Trophoblast cell (in vitro differentiated cells and primary cell): ENCODE measurements around the gene MYO5B.

Experiments used
- DNase-seq, 2 donors: peaks; one replicate each; pipeline ENCODE4 v3.0.0-alpha.2; 2016
- H2AFZ ChIP-seq: 2 replicates; pipeline ENCODE4 v1.6.1; 2013; ENCODE audit warnings: low read length, moderate library complexity, mild to moderate bottlenecking; ENCODE audit not compliant: insufficient read depth, poor library complexity
- H2AK5ac ChIP-seq: 2 replicates; pipeline ENCODE4 v1.6.1; 2013; ENCODE audit warnings: mild to moderate bottlenecking, low read length
- H2BK120ac ChIP-seq: 2 replicates; pipeline ENCODE4 v1.6.1; 2013; ENCODE audit warnings: low read length, mild to moderate bottlenecking, moderate library complexity; ENCODE audit not compliant: insufficient read depth, poor library complexity
- H2BK12ac ChIP-seq: 2 replicates; pipeline ENCODE4 v1.6.1; 2013; ENCODE audit warnings: mild to moderate bottlenecking, low read length, moderate library complexity
- H2BK5ac ChIP-seq: 2 replicates; pipeline ENCODE4 v1.6.1; 2013; ENCODE audit warnings: low read length, low read depth, moderate library complexity, mild to moderate bottlenecking; ENCODE audit not compliant: poor library complexity
- H3K14ac ChIP-seq: 2 replicates; pipeline ENCODE4 v1.6.1; 2013; ENCODE audit warnings: mild to moderate bottlenecking, low read length
- H3K18ac ChIP-seq: 2 replicates; pipeline ENCODE4 v1.6.1; 2013; ENCODE audit warnings: mild to moderate bottlenecking, low read length
- H3K23ac ChIP-seq: 2 replicates; pipeline ENCODE4 v1.6.1; 2013; ENCODE audit warnings: low read length
- H3K27ac ChIP-seq: 2 replicates; pipeline ENCODE4 v1.5.1; 2013; ENCODE audit warnings: low read depth, mild to moderate bottlenecking, inconsistent platforms, low read length, moderate library complexity
- H3K27me3 ChIP-seq: 2 replicates; pipeline ENCODE4 v1.6.1; 2013; ENCODE audit warnings: inconsistent platforms, mild to moderate bottlenecking, low read length, moderate library complexity; ENCODE audit not compliant: insufficient read depth
- H3K36me3 ChIP-seq, 2 experiments: 1 replicate in 1 of 2; 2 replicates in 1 of 2; pipeline ENCODE4 v1.6.1; 2013; ENCODE audit warnings: low read length in 2 of 2, mild to moderate bottlenecking in 2 of 2, moderate library complexity in 1 of 2; ENCODE audit not compliant: insufficient read depth in 2 of 2, control insufficient read depth in 1 of 2
- H3K4ac ChIP-seq: 2 replicates; pipeline ENCODE4 v1.6.1; 2013; ENCODE audit warnings: low read depth, mild to moderate bottlenecking, low read length, moderate library complexity
- H3K4me1 ChIP-seq, 2 experiments: 1 replicate in 1 of 2; 2 replicates in 1 of 2; pipeline ENCODE4 v1.6.1; 2013; ENCODE audit warnings: low read length in 2 of 2, mild to moderate bottlenecking in 2 of 2, moderate library complexity in 1 of 2; ENCODE audit not compliant: insufficient read depth in 2 of 2, control insufficient read depth in 1 of 2
- H3K4me2 ChIP-seq: 2 replicates; pipeline ENCODE4 v1.6.1; 2013; ENCODE audit warnings: inconsistent platforms, mild to moderate bottlenecking, low read length, moderate library complexity
- H3K4me3 ChIP-seq: 2 replicates; pipeline ENCODE4 v1.5.1; 2013; ENCODE audit warnings: mild to moderate bottlenecking, low read depth, low read length, inconsistent platforms
- H3K79me1 ChIP-seq: one replicate; pipeline ENCODE4 v1.6.1; 2013; ENCODE audit warnings: low read length
- H3K79me2 ChIP-seq: 2 replicates; pipeline ENCODE4 v1.6.1; 2013; ENCODE audit warnings: low read length, mild to moderate bottlenecking; ENCODE audit not compliant: control insufficient read depth, insufficient read depth, poor library complexity
- H3K9ac ChIP-seq: 2 replicates; pipeline ENCODE4 v1.6.1; 2013; ENCODE audit warnings: mild to moderate bottlenecking, low read length
- H3K9me3 ChIP-seq: 2 replicates; pipeline ENCODE4 v1.6.1; 2013; ENCODE audit warnings: low read depth, mild to moderate bottlenecking, control low read depth, inconsistent platforms, low read length; ENCODE audit not compliant: insufficient read depth
- H4K12ac ChIP-seq: 2 replicates; pipeline ENCODE4 v1.6.1; 2013; ENCODE audit warnings: low read depth, mild to moderate bottlenecking, low read length, moderate library complexity
- H4K8ac ChIP-seq: 2 replicates; pipeline ENCODE4 v1.6.1; 2013; ENCODE audit warnings: low read depth, mild to moderate bottlenecking, low read length, moderate library complexity
- H4K91ac ChIP-seq: one replicate; pipeline ENCODE4 v1.6.1; 2013; ENCODE audit warnings: low read depth, mild to moderate bottlenecking, low read length, moderate library complexity
- WGBS: extraction: QIAGEN DNeasy Blood & Tissue Kit; methylation state at CpG from one replicate; pipeline ENCODE4 v1.1.7; 2013; ENCODE audit warnings: missing lambda C conversion rate; ENCODE audit not compliant: insufficient read length, insufficient coverage; ENCODE audit errors: extremely low coverage; 5-methylcytosine and 5-hydroxymethylcytosine counted together

The MYO5B gene

DNA sequence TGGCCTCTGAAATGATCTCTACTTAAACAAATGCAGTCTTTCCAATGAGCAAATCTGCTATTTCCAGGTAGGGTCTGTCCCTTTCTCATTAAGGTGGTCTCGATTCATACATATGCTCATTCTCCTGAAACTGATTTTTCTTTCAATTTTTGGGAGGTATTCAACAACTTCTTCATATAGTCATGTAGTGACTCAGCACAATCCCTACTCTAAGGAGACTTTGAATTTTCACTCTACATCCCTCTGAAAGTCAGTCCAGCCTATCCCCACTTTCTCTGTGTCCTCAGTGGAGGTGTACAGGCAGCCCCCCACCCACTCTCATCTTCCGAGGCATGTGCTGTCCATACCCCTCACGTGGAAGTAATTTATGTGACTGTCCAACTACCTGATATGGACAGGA lies 281.7 kb downstream of the MYO5B start:
- Histone ChIP-seq H3K18ac (no peak overlapping the region), H3K4me3 (no peak overlapping the region), H3K4me2 (no peak overlapping the region), H3K9me3 (peaks cover 4% of the 10 kb centered on the region), H3K14ac (no peak overlapping the region), H2BK12ac (no peak overlapping the region), H3K27me3 (no peaks in the 10 kb centered on the region), H2BK120ac (no peak overlapping the region), H3K36me3 (peaks cover 4 to 12% of the 10 kb centered on the region in 2 experiments), H3K79me1 (no peaks in the 10 kb centered on the region), H4K91ac (no peak overlapping the region), H3K4me1 (no peaks in the 10 kb centered on the region), H2AFZ (no peak overlapping the region), H4K12ac (no peak overlapping the region), H3K4ac (no peak overlapping the region), H4K8ac (no peak overlapping the region), H3K23ac (no peak overlapping the region), H3K27ac (no peak overlapping the region), H2BK5ac (no peak overlapping the region), H3K9ac (no peak overlapping the region), H3K79me2 (no peaks in the 10 kb centered on the region), H2AK5ac (no peak overlapping the region)
- no CpG with 5 or more reads among the region's 3 CpGs for WGBS
- no peak for DNase-seq

GRCh38 chr18:49911427-49911826 lies 283.5 kb downstream of the MYO5B start:
- WGBS, result no CpG with 5 or more reads among the region's 4 CpGs
- no peak for DNase-seq
- no peaks in the 10 kb centered on the region for H3K79me1 ChIP-seq
- no peak overlapping the region for H3K23ac ChIP-seq
- H3K27ac ChIP-seq, result no peak overlapping the region
- peaks cover 6% of the 10 kb centered on the region for H3K9me3 ChIP-seq
- no peak overlapping the region for H3K4me3 ChIP-seq
- no peak overlapping the region for H2BK120ac ChIP-seq
- H3K9ac ChIP-seq, result no peak overlapping the region
- H3K4me2 ChIP-seq, result no peak overlapping the region
- no peak overlapping the region for H4K12ac ChIP-seq
- H4K8ac ChIP-seq, result no peak overlapping the region
- no peak overlapping the region for H2AK5ac ChIP-seq
- H2AFZ ChIP-seq, result no peak overlapping the region
- no peak overlapping the region for H3K18ac ChIP-seq
- no peak overlapping the region for H3K14ac ChIP-seq
- no peak overlapping the region for H3K4ac ChIP-seq
- H2BK5ac ChIP-seq, result no peak overlapping the region
- H3K27me3 ChIP-seq, result no peaks in the 10 kb centered on the region
- no peak overlapping the region for H4K91ac ChIP-seq
- H3K4me1 ChIP-seq, result no peaks in the 10 kb centered on the region
- H3K79me2 ChIP-seq, result no peaks in the 10 kb centered on the region
- no peak overlapping the region for H2BK12ac ChIP-seq
- H3K36me3 ChIP-seq, result peaks cover 2 to 10% of the 10 kb centered on the region in 2 experiments

GRCh38 chr18:49910986-49911385 lies 284.0 kb downstream of the MYO5B start:
- Histone ChIP-seq H2BK5ac (no peak overlapping the region), H3K27ac (no peak overlapping the region), H3K18ac (no peak overlapping the region), H4K91ac (no peak overlapping the region), H2AK5ac (no peak overlapping the region), H3K9me3 (peaks cover 6% of the 10 kb centered on the region), H3K4me1 (no peaks in the 10 kb centered on the region), H3K4me2 (no peak overlapping the region), H3K27me3 (no peaks in the 10 kb centered on the region), H4K12ac (no peak overlapping the region), H3K4ac (no peak overlapping the region), H3K23ac (no peak overlapping the region), H2BK12ac (no peak overlapping the region), H3K36me3 (peaks cover 2 to 10% of the 10 kb centered on the region in 2 experiments), H3K79me1 (no peaks in the 10 kb centered on the region), H3K4me3 (no peak overlapping the region), H3K79me2 (no peaks in the 10 kb centered on the region), H3K9ac (no peak overlapping the region), H2BK120ac (no peak overlapping the region), H2AFZ (no peak overlapping the region), H3K14ac (no peak overlapping the region), H4K8ac (no peak overlapping the region)
- DNase-seq, result no peak
- no CpG with 5 or more reads among the region's 2 CpGs for WGBS

- H2BK120ac ChIP-seq, result no peak overlapping the region
- H3K23ac ChIP-seq, result no peak overlapping the region
- H3K9me3 ChIP-seq, result peaks cover 6% of the 10 kb centered on the region
- H3K4me3 ChIP-seq, result no peak overlapping the region
- H3K9ac ChIP-seq, result no peak overlapping the region
- H3K27me3 ChIP-seq, result no peaks in the 10 kb centered on the region
- H3K4me1 ChIP-seq, result peaks cover 0 to 4% of the 10 kb centered on the region in 2 experiments
- DNase-seq, result no peak
- H3K36me3 ChIP-seq, result peaks cover 2 to 9% of the 10 kb centered on the region in 2 experiments
- no peak overlapping the region for H4K91ac ChIP-seq
- no peaks in the 10 kb centered on the region for H3K79me2 ChIP-seq
- no peak overlapping the region for H2AFZ ChIP-seq
- no peak overlapping the region for H3K27ac ChIP-seq
- no peak overlapping the region for H3K4me2 ChIP-seq
- H3K79me1 ChIP-seq, result no peaks in the 10 kb centered on the region
- no peak overlapping the region for H4K8ac ChIP-seq
- no peak overlapping the region for H2BK12ac ChIP-seq
- no peak overlapping the region for H3K4ac ChIP-seq
- H4K12ac ChIP-seq, result no peak overlapping the region
- H2BK5ac ChIP-seq, result no peak overlapping the region
- no peak overlapping the region for H3K18ac ChIP-seq
- H2AK5ac ChIP-seq, result no peak overlapping the region
- H3K14ac ChIP-seq, result no peak overlapping the region
- no CpG with 5 or more reads among the region's 5 CpGs for WGBS
These were observed 284.9 kb downstream of the MYO5B start for GRCh38 chr18:49910019-49910418.
